ENCODE data around the gene MRPS9.
A peak's percentile ranks its signal among the peaks of the same experiment; 100 is the strongest.

MRPS9 gene

DNA sequence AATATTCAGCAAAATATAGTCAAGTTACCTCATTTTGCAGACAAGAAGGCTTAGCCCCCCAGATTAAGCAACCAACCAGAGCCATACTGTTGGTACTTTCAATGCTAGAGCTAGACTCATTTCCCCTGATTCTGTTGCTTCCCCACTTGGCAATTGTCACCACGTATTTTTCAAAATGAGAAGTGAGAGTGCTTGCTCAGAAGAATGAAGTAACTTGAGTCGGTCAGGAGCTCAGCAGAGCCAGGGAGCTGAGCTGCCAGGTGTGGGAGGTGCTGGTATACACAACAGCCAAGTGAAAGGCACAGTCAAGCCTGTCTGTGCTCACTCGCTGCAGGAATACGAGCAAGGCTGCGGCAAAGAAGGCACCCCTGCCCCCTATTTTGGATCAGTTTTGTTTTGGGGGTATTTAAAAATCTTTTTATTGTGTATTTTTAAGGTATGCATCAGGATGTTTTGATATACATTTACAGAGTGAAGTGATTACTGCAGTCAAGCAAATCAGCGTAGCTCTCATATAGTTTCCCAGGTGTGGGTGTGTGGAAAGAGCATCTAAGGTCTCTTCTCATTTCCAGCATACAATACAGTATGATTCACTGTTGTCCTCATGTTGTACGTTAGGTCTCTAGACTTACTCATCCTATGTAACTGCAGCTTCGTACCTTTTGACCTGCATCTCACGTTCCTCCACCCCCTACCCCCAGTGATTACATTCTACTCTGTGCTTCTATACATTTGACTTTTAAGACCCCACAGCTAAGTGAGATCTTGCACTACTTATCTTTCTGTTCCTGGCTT is 62.4 kb downstream of the MRPS9 start:
- H3K27me3 ChIP-seq (ENCODE audit: insufficient read depth, poor library complexity, severe bottlenecking): no peaks in the 10 kb centered on the region
- peak; percentile 18; the same call in 1 of the 2 replicates for TF ChIP-seq SPI1 (IDR thresholded peaks at IDR 0.05; ENCODE audit: borderline replicate concordance, low read depth)
- TF ChIP-seq, protein P1, sequence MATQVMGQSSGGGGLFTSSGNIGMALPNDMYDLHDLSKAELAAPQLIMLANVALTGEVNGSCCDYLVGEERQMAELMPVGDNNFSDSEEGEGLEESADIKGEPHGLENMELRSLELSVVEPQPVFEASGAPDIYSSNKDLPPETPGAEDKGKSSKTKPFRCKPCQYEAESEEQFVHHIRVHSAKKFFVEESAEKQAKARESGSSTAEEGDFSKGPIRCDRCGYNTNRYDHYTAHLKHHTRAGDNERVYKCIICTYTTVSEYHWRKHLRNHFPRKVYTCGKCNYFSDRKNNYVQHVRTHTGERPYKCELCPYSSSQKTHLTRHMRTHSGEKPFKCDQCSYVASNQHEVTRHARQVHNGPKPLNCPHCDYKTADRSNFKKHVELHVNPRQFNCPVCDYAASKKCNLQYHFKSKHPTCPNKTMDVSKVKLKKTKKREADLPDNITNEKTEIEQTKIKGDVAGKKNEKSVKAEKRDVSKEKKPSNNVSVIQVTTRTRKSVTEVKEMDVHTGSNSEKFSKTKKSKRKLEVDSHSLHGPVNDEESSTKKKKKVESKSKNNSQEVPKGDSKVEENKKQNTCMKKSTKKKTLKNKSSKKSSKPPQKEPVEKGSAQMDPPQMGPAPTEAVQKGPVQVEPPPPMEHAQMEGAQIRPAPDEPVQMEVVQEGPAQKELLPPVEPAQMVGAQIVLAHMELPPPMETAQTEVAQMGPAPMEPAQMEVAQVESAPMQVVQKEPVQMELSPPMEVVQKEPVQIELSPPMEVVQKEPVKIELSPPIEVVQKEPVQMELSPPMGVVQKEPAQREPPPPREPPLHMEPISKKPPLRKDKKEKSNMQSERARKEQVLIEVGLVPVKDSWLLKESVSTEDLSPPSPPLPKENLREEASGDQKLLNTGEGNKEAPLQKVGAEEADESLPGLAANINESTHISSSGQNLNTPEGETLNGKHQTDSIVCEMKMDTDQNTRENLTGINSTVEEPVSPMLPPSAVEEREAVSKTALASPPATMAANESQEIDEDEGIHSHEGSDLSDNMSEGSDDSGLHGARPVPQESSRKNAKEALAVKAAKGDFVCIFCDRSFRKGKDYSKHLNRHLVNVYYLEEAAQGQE (IDR thresholded peaks at IDR 0.05; ENCODE audit: insufficient replicate concordance, low read depth): no peak
- H3K27ac ChIP-seq (replicated peaks): no peak overlapping the region
- DNase-seq (ENCODE audit: low read depth in 1 of 2, low spot score in 1 of 2): peak; percentile 17 to 48
- H3K4me3 ChIP-seq (replicated peaks; ENCODE audit: insufficient read depth, low read length): no peak overlapping the region

DNA sequence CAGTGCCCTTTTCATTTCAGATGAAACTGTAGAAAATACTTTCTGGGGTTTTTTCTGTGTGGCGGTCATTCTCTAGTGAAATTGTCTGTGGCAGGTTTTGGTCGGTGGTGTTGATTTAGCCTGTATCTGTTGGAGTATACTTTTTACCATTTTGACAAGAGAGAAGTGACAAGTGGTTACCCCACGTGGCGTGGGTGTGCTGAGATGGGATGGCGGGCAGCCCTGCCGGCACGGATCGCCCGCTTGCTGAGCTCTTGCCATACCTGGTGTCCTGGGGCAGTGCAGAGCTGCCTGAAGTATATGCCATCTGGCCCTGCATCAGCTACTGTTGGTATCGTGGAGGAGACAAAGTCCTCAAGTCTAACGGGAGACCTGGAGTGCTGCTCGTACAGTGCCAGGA is 64.1 kb downstream of the MRPS9 start:
- no peak for DNase-seq (ENCODE audit: low read depth in 1 of 2, low spot score in 1 of 2)
- no peaks in the 10 kb centered on the region for H3K27me3 ChIP-seq (ENCODE audit: insufficient read depth, poor library complexity, severe bottlenecking)
- no peak overlapping the region for H3K27ac ChIP-seq (replicated peaks)
- no peak overlapping the region for H3K4me3 ChIP-seq (replicated peaks; ENCODE audit: insufficient read depth, low read length)
- TF ChIP-seq POLR2AphosphoS5 (IDR thresholded peaks at IDR 0.05; ENCODE audit: low read depth): no peak
- TF ChIP-seq GABPA (IDR thresholded peaks at IDR 0.05; ENCODE audit: low read depth): no peak
- no peak for TF ChIP-seq SPI1 (IDR thresholded peaks at IDR 0.05; ENCODE audit: borderline replicate concordance, low read depth)
- TF ChIP-seq, protein P1 (IDR thresholded peaks at IDR 0.05; ENCODE audit: insufficient replicate concordance, low read depth): no peak
- TF ChIP-seq, protein P2, sequence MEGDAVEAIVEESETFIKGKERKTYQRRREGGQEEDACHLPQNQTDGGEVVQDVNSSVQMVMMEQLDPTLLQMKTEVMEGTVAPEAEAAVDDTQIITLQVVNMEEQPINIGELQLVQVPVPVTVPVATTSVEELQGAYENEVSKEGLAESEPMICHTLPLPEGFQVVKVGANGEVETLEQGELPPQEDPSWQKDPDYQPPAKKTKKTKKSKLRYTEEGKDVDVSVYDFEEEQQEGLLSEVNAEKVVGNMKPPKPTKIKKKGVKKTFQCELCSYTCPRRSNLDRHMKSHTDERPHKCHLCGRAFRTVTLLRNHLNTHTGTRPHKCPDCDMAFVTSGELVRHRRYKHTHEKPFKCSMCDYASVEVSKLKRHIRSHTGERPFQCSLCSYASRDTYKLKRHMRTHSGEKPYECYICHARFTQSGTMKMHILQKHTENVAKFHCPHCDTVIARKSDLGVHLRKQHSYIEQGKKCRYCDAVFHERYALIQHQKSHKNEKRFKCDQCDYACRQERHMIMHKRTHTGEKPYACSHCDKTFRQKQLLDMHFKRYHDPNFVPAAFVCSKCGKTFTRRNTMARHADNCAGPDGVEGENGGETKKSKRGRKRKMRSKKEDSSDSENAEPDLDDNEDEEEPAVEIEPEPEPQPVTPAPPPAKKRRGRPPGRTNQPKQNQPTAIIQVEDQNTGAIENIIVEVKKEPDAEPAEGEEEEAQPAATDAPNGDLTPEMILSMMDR (IDR thresholded peaks at IDR 0.05; ENCODE audit: insufficient read depth, low read length): no peak

DNA sequence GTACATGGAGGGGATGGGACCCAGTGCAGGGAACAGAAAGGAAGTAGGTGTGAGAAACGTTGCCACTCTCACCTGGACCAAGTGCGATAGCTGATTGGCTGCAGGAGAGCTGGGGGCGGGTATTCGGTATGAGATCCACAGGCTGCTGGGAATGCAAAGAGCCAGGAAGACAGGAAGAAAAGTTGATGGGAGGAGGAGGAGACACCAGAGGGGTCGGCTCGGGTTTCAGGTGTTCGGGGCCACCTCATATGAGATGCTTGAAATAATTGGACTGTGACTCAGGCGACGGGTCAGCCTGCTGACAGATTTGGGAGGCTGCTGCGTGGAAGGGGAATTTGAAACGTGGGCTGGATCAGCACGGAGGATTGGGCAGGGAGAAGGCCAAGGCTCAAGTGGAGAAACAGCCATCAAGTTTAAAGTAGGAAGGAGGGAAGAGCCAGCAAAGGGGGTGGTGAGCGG is 65.1 kb downstream of the MRPS9 start:
- no peaks in the 10 kb centered on the region for H3K27me3 ChIP-seq (ENCODE audit: insufficient read depth, poor library complexity, severe bottlenecking)
- no peak overlapping the region for H3K4me3 ChIP-seq (replicated peaks; ENCODE audit: insufficient read depth, low read length)
- H3K27ac ChIP-seq (replicated peaks): no peak overlapping the region
- TF ChIP-seq, protein P1 (IDR thresholded peaks at IDR 0.05; ENCODE audit: insufficient replicate concordance, low read depth): no peak
- TF ChIP-seq POLR2AphosphoS5 (IDR thresholded peaks at IDR 0.05; ENCODE audit: low read depth): no peak
- TF ChIP-seq GABPA (IDR thresholded peaks at IDR 0.05; ENCODE audit: low read depth): no peak
- no peak for DNase-seq (ENCODE audit: low read depth in 1 of 2, low spot score in 1 of 2)

DNA sequence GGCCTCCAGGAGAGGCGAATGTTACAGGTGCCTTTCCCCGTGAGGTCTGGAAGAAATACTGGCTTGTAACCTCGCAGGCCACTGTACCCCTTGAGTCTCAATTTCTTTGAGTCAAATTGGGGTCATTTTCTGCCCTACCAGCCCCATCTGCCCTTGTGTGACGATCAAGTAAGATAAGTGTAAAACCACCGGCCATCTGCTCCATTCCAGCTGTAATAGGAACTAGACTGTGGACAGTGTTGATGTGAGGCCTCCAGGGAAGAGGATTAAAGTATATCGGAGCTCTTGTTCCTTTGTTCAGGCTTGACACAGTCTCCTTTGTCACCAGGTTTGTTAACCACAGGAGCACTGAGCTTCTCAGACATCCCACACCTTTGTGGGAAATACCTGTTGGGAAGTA is 65.6 kb downstream of the MRPS9 start:
- no peak overlapping the region for H3K27ac ChIP-seq (replicated peaks)
- DNase-seq (ENCODE audit: low read depth in 1 of 2, low spot score in 1 of 2): no peak
- no peaks in the 10 kb centered on the region for H3K27me3 ChIP-seq (ENCODE audit: insufficient read depth, poor library complexity, severe bottlenecking)
- TF ChIP-seq GABPA (IDR thresholded peaks at IDR 0.05; ENCODE audit: low read depth): no peak
- TF ChIP-seq, protein P1 (IDR thresholded peaks at IDR 0.05; ENCODE audit: insufficient replicate concordance, low read depth): no peak
- H3K4me3 ChIP-seq (replicated peaks; ENCODE audit: insufficient read depth, low read length): no peak overlapping the region

Data from HL-60 (cell line).